Prostate gland (tissue), 2 donors: ENCODE results near the gene RYR1. TPM values are rescaled to one million over a fixed set of nuclear protein-coding genes. Genes with fewer than 3 reads are reported as not detected.
"Not testable (repeated sequence)": the region's sequence is repeated elsewhere in the genome, so short reads cannot be mapped to it uniquely, and the experiment has no call there.

Source experiments
- DNase-seq: peaks from one replicate; pipeline ENCODE4 v3.0.0-alpha.2; 2019; ENCODE audit warnings: low spot score
- H3K27ac ChIP-seq, 2 donors: fragments of 200-600 bp; sonication (generic); 2 replicates each; pipeline ENCODE4 v1.5.1; 2017 to 2019
- H3K27me3 ChIP-seq: fragments of 200-600 bp; sonication (generic); replicated peaks from 2 replicates; pipeline ENCODE4 v1.5.1; 2019; ENCODE audit not compliant: insufficient read depth
- H3K36me3 ChIP-seq, 2 donors: fragments of 200-600 bp; sonication (generic); 1 replicate in 1 of 2; 2 replicates in 1 of 2; pipeline versions ENCODE4 v1.5.1 to v1.8.1; 2017 to 2019
- H3K4me1 ChIP-seq: fragments of 200-600 bp; sonication (generic); replicated peaks from 2 replicates; pipeline ENCODE4 v1.5.1; 2019
- H3K4me3 ChIP-seq, 2 donors: fragments of 200-600 bp; sonication (generic); 2 replicates each; pipeline ENCODE4 v1.5.1; 2017 to 2019
- H3K9me3 ChIP-seq: fragments of 200-600 bp; sonication (generic); 2 replicates; pipeline ENCODE4 v1.5.1; 2017
- CTCF ChIP-seq, 4 experiments: fragments of 200-600 bp in 2 of 4; fragments of 450-650 bp in 2 of 4; sonication (generic) in 2 of 4; IDR thresholded peaks; 1 replicate in 3 of 4; 2 replicates in 1 of 4; pipeline ENCODE4 v1.5.1; 2016 to 2019; ENCODE audit warnings: antibody characterized with exemption in 4 of 4, mild to moderate bottlenecking in 2 of 4, moderate library complexity in 2 of 4
- POLR2A ChIP-seq: fragments of 450-650 bp; IDR thresholded peaks from one replicate; pipeline ENCODE4 v1.6.1; 2016; ENCODE audit warnings: antibody characterized with exemption, mild to moderate bottlenecking
- POLR2AphosphoS5 ChIP-seq: sonication (generic); formaldehyde crosslinking; IDR thresholded peaks from one replicate; pipeline ENCODE4 v1.6.1; 2017; ENCODE audit warnings: antibody characterized with exemption
- WGBS: methylation state at CpG from one replicate; pipeline ENCODE4 v1.1.5; 2018; 5-methylcytosine and 5-hydroxymethylcytosine counted together
- intact Hi-C: fragments of 100-400 bp; cut with DNase I; formaldehyde crosslinking; loops from one replicate; pipeline ENCODE4 v1.14.2; 2022
- total RNA-seq, 2 donors: library from RNA; depleted of rRNA; stranded (reverse); fragments of >200 nt; gene quantifications; one replicate each; pipeline ENCODE4 v1.1.0, GENCODE V29; 2016

The RYR1 gene
- total RNA-seq, 2 donors from 2014 or later: 5.7 to 8.6 TPM

GRCh38 chr19:38404858-38405257 is 28.6 kb upstream of the RYR1 start:
- Histone ChIP-seq H3K27me3 (no peaks in the 10 kb centered on the region), H3K4me3 (no peak overlapping the region), H3K36me3 (no peaks in the 10 kb centered on the region), H3K4me1 (no peaks in the 10 kb centered on the region), H3K9me3 (no peaks in the 10 kb centered on the region), H3K27ac (no peak overlapping the region)
- WGBS: 98% methylated on average over 6 of the region's 6 CpGs
- no peak for TF ChIP-seq POLR2A
- no peak for TF ChIP-seq POLR2AphosphoS5
- no peak for TF ChIP-seq CTCF (IDR thresholded peaks at IDR 0.05)
- DNase-seq: no peak
- intact Hi-C loops: loop anchor here (5.0 to 10.0 kb wide), 4 partner anchors 212 to 530 kb away; partner anchors contain the start of genes EIF3K, MAP4K1, MRPS12 and SARS2

GRCh38 chr19:38405276-38405675 is 28.2 kb upstream of the RYR1 start:
- H3K4me3 ChIP-seq: no peak overlapping the region
- intact Hi-C loops: loop anchor here (10.0 kb wide), 1 partner anchor 530 kb away; the partner anchor contains the start of genes MRPS12 and SARS2
- no peaks in the 10 kb centered on the region for H3K27me3 ChIP-seq
- no peak for DNase-seq
- TF ChIP-seq CTCF (IDR thresholded peaks at IDR 0.05) (no peak), POLR2A (no peak), POLR2AphosphoS5 (no peak)
- 84% methylated on average over 8 of the region's 8 CpGs for WGBS
- H3K36me3 ChIP-seq: no peaks in the 10 kb centered on the region
- H3K4me1 ChIP-seq: no peaks in the 10 kb centered on the region
- no peaks in the 10 kb centered on the region for H3K9me3 ChIP-seq
- no peak overlapping the region for H3K27ac ChIP-seq

DNA sequence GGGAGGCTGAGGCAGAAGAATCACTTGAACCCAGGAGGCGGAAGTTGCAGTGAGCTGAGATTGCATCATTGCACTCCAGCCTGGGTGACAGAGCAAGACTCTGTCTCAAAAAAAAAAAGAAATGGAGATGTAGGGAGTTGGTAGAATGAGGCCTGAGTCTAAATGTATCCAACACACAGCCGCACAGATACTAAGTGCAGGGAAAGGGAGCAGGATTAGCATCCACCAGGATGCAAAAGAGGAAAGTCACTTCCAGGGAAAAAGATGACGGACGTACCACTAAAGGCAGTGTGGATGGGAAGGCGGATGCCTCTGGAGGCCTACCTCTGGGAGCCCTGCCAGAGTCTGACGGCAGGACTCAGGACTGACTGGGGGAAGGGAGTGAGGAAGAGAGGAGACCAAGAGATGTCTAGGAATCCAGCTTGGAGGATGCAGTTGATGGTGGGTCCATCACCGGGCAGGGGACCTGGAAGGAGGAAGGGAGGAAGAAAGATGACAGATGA is 23.8 kb upstream of the RYR1 start:
- no peaks in the 10 kb centered on the region for H3K36me3 ChIP-seq

DNA sequence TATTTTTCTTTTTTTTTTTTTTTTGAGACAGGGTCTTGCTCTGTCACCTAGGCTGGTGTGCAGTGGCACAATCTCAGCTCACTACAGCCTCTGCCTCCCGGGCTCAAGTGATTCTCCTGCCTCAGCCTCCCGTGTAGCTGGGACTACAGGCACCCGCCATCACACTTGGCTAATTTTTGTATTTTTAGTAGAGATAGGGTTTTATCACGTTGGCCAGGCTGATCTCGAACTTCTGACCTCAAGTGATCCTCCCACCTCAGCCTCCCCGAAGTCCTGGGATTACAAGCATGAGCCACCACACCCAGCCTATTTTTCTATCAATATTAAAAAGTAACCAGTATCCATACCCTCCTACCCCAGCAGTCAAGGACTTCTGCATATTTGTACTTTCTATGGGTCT is 23.1 kb upstream of the RYR1 start:
- H3K27ac ChIP-seq, H3K36me3 ChIP-seq, H3K27me3 ChIP-seq, intact Hi-C loops, H3K4me3 ChIP-seq, DNase-seq, H3K9me3 ChIP-seq, H3K4me1 ChIP-seq: not testable (repeated sequence)
- 82% methylated on average over 6 of the region's 6 CpGs for WGBS

More for the DNA sequence above, 23.8 kb upstream of the RYR1 start:
- H3K4me3 ChIP-seq: no peak overlapping the region
- intact Hi-C loops: loop anchor here (10.0 kb wide), 1 partner anchor 525 kb away; the partner anchor contains the start of genes MRPS12 and SARS2
- no peak for TF ChIP-seq POLR2A
- TF ChIP-seq CTCF (IDR thresholded peaks at IDR 0.05): no peak
- no peak for TF ChIP-seq POLR2AphosphoS5
- DNase-seq: no peak
- WGBS: 48% methylated on average over 7 of the region's 7 CpGs
- no peaks in the 10 kb centered on the region for H3K4me1 ChIP-seq
- H3K9me3 ChIP-seq: no peaks in the 10 kb centered on the region
- H3K27ac ChIP-seq: no peak overlapping the region
- H3K27me3 ChIP-seq: no peaks in the 10 kb centered on the region

DNA sequence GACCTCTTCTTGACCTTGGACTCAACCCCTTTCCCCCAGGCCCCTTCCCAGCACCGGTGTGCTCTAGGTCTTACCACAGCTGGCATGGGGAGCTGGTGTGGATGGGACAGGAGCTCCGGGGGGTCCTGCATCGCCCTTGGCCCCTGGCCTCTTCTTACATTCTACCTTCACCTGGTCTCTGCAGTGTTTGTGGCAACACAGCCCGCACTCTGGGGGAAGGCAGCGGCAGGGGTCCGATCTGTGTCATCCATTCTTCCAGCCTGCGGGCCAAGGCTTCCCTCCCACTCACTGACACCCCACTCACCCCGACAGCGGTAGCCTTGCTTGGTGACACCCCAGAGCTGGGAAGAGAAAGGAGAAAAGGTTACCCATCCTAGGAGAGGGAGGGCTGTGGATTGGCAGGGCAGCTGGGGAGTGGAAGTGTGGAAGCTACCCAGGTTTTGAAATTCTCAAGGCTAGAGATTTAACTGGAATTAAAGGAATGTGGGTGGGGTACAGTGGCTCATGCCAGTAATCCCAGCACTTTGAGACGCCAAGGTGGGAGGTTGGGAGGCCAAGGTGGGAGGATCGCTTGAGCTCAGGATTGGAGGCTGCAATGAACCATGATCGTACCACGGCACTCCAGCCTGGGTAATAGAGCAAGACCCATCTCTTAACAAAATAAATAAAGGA is 22.3 kb upstream of the RYR1 start:
- intact Hi-C loops: no loop called here
- Histone ChIP-seq H3K27me3 (no peaks in the 10 kb centered on the region), H3K27ac (no peak overlapping the region), H3K4me3 (no peak overlapping the region), H3K9me3 (no peaks in the 10 kb centered on the region), H3K4me1 (no peaks in the 10 kb centered on the region), H3K36me3 (no peaks in the 10 kb centered on the region)
- DNase-seq: no peak
- no peak for TF ChIP-seq CTCF (IDR thresholded peaks at IDR 0.05)
- no peak for TF ChIP-seq POLR2AphosphoS5
- no peak for TF ChIP-seq POLR2A
- WGBS: 86% methylated on average over 13 of the region's 13 CpGs

- 90% methylated on average over 5 of the region's 5 CpGs for WGBS
- DNase-seq, intact Hi-C loops, H3K4me3 ChIP-seq, H3K4me1 ChIP-seq, H3K9me3 ChIP-seq, H3K36me3 ChIP-seq, H3K27me3 ChIP-seq, H3K27ac ChIP-seq: not testable (repeated sequence)
These were observed 21.6 kb upstream of the RYR1 start for GRCh38 chr19:38411898-38412297.
